Stimulated activated CD4-positive, alpha-beta T cell treated with anti-CD3 and anti-CD28 coated beads, TNF-alpha, amount 100 ng/mL, for 1 hour (primary cell): ENCODE measurements around the gene DES.
"Not testable (repeated sequence)": the region's sequence is repeated elsewhere in the genome, so short reads cannot be mapped to it uniquely, and the experiment has no call there.

ENCODE experiments used
- DNase-seq, 3 donors: peaks; one replicate each; pipeline ENCODE4 v3.0.0-alpha.2; 2020; ENCODE audit warnings: low read depth in 3 of 3, low spot score in 1 of 3

Gene DES

GRCh38 chr2:219399716-219400478 lies 18.3 kb upstream of the DES start:
- no peak for DNase-seq

DNA sequence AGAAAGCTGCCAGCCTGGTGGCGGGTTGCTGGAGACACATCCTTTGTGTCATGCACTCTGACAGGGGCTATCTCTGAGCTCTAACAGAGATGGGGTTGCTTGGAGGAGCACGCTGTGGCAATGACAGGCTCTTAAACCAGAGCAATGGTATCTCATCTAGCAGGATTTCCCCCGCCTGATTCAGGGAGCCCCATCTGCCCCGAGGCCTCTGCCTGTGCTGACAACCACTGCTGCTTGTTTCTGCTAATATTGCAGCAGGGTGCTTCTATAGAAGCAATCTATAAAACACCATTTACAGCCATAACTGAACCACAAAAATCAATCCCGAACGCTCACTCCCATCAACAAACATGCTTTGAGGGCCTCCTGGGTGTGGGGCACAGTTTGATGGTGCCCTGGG lies 17.6 kb upstream of the DES start:
- no peak for DNase-seq

GRCh38 chr2:219401606-219402005 lies 16.6 kb upstream of the DES start:
- no peak for DNase-seq

GRCh38 chr2:219402665-219403515 lies 15.3 kb upstream of the DES start:
- DNase-seq, result peak; percentile 23 to 26 (median 25)

DNA sequence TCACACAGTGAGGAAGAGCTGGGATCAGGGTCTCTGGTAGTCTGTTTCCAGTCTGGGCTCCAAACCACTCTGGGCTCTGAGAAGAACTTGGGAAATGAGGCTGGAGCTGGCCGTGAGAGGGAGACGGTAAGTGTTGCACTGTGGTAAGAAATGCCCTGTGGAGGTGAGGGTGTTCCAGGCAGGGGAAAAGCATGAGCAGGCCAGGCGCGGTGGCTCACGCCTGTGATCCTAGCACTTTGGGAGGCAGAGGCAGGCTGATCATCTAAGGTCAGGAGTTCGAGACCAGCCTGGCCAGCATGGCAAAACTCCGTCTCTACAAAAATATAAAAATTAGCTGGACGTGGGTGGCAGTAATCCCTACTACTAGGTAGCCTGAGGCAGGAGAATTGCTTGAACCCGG lies 14.3 kb upstream of the DES start:
- no peak for DNase-seq

- no peak for DNase-seq
Measured at GRCh38 chr2:219404291-219404910, 13.8 kb upstream of the DES start.

- no peak for DNase-seq
Measured at GRCh38 chr2:219404954-219405353, 13.2 kb upstream of the DES start.

DNA sequence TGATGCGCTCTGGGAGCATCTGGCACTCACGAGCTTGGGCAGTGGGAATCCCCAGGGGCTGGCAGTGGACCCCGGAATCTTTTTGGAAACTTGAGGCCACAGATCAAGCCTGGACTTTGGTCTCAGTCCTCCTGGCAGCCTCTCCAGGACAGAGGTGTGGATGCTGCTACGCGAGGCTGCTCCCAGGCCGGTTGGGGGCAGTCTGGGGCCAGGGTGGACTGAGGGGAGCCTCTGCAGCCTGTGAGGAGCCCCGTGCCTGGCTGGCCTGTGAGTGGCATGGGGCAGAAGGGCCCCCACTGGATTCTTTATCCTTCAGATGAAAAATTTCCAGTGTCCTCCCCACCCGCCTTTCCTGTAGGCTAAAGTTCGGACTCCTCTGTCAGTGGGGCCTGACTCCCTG lies 12.7 kb upstream of the DES start:
- DNase-seq, result no peak

DNA sequence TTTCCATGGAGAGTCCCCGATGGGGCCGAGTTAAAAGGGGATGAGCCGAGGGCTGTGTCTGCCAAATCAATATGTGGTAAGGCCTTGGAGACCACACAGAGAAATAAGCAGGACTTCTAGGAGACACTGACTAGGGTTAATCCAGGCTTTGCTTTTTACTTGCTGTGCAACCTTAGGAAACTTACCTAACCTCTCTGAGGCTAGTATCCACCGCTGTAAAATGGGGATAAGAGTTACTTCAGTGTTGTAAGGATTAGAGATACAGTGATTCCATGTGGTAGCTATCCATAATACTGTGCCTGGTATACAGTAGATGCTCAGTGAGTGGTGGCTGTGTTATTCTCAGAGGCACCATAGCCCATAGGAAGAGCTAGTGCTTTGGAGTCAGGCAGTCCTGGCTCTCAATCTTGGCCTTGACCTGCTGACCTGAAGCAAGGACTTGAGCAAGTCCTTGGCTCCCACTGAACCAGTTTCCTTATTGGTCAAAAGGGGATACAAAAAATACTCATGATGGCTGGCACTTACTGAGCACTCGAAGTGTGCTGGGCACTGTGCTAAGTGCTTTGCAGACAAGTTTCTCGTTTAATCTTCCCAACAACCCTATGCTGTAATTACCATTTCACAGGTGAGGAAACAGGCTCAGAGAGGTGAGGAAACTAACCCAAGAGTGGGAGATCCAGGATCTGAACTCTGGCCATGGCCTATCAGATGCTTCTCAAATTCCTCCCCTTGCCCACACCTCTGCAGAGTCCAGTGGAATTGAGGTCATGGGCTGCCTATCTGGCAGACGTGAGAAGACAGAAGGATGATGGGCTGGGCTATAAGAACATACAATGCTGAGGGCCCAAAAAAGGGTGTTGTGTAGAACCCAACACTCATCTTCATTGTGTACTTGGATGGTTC lies 12.0 kb upstream of the DES start:
- DNase-seq, result no peak

- no peak for DNase-seq
Measured at GRCh38 chr2:219406861-219407230, 11.3 kb upstream of the DES start.

DNA sequence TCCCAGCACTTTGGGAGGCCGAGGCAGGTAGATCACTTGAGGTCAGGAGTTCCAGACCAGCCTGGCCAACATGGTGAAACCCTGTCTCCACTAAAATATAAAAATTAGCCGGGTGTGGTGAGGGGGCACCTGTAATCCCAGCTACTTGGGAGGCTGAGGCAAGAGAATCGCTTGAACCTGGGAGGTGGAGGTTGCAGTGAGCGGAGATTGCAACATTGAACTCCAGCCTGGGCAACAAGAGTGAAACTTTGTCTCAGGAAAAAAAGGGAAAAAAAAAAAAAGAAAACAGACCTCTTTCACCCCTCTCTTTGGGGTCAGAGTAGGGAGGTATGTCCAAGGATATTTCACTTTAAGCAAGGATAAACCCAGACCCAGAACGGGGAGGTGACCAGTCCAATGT lies 10.8 kb upstream of the DES start:
- not testable (repeated sequence) for DNase-seq

- no peak for DNase-seq
Measured at GRCh38 chr2:219408204-219408603, 10.0 kb upstream of the DES start.

- no peak for DNase-seq
Measured at GRCh38 chr2:219408631-219409030, 9.5 kb upstream of the DES start.

DNA sequence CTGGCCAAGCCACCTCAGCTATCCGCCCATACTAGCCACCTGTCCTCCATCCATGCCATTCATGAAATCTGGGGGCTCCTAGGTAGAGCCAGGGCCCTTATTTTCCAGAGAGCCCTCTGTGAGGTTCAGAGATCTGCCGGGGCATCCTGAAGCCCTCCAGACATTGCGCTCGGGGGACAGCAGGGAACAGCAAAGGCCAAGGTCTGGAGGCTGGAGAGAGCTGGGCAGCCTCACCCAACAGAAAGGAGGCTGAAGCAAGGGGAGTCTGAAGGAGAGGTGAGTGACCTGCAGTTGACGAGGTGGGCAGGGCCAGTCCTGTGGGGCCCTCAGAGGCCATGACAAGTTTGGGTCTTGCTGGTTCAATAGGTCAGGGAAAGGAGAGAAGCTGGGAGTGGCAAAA lies 8.6 kb upstream of the DES start:
- DNase-seq, result no peak

DNA sequence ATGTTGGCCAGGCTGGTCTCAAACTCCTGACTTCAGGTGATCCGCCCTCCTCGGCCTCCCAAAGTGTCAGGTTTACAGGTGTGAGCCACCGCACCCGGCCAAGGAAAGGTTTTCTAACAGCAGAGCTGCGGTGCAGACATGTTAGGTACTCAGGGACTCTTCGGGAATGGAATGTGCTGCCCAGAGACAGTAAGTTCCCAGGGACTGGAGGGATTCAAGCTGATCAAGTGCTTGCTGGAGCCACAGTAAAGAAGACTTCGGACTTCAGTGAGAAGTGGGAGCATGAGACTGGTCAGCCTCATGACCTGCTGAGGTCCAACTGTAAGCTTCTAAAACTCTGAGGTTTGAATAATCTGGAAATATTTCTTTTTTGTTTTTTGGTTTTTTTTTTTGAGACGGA lies 7.8 kb upstream of the DES start:
- DNase-seq, result no peak

DNA sequence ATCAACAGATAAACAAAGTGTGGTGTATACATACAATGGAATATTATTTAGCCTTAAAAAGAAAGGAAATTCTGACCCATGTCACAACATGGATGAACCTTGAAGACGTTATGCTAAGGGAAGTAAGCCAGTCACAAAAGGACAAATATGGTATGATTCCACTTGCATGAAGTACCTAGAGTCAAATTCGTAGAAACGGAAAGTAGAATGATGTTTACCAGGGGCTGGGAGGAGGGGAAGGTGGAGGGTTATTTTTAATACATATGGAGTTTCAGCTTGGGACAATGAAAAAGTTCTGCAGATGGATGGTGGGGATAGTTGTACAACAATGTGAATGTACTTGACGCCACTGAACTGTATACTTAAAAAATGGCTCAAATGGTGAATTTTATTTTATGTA lies 3.3 kb upstream of the DES start:
- no peak for DNase-seq

DNA sequence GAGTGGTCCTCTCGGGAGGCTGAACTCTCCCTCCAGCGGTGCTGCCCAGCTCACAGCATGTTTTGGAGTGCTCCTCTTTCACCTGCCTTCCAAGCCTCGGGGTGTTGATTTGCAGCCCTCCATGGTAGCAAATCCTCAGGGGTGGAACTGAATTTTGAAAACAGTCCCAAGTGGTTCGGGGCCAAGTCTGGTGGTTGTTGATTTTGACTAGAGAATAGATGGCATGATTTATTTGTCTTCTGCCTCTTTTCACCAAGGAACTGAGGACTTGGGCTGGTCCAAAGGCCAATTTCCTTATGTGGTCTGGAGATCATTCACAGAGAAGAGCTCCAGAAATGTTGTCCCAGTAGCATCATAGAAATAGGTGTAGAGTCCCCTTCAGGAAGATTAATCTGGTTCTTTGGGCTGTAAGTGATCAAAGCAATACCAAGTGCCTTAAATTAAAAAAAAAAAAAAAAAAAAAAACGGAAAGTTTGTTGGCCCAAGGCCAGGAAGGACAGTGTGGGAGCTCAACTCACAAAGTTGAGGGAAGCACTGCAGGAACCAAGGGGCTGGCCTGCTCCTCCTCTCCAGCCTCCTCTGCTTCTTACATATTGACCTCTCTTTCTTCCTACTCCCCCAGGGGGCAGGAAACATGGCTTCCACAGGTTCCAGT lies 2.5 kb upstream of the DES start:
- DNase-seq, result no peak

DNA sequence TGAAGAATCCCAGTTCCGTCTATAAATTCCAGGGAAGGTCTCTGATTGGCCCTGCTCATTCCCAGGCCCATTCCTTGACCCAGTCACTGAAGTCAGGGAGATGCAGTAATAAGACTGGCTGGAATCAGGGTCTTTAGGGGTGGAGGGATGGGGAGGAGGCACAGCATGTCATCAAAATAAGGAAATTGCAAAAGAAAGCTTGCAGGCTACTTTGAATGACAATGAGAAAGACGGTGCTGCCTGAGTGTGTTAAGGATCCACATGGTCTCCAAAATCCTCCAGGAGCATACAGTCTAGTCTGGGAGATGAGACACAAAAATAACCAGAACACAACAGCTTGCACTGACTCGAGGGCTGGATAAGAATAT lies 2.0 kb upstream of the DES start:
- no peak for DNase-seq

- no peak for DNase-seq
Measured at GRCh38 chr2:219416938-219417337, 1.2 kb upstream of the DES start.

DNA sequence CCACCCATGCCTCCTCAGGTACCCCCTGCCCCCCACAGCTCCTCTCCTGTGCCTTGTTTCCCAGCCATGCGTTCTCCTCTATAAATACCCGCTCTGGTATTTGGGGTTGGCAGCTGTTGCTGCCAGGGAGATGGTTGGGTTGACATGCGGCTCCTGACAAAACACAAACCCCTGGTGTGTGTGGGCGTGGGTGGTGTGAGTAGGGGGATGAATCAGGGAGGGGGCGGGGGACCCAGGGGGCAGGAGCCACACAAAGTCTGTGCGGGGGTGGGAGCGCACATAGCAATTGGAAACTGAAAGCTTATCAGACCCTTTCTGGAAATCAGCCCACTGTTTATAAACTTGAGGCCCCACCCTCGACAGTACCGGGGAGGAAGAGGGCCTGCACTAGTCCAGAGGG lies 803 bp upstream of the DES start:
- DNase-seq, result no peak

GRCh38 chr2:219419012-219419324 lies 791 bp downstream of the DES start:
- no peak for DNase-seq
